ENCODE data around the gene TIGD4.
A peak's percentile ranks its signal among the peaks of the same experiment; 100 is the strongest.
"Not testable (repeated sequence)": the region's sequence is repeated elsewhere in the genome, so short reads cannot be mapped to it uniquely, and the experiment has no call there.

The TIGD4 gene

GRCh38 chr4:152784490-152785350 is 5.2 kb upstream of the TIGD4 start:
- DNase-seq = no peak
- intact Hi-C loops (cut with DNase I) = no loop called here

GRCh38 chr4:152780267-152780778 is 793 bp upstream of the TIGD4 start:
- intact Hi-C loops (cut with DNase I) = no loop called here

GRCh38 chr4:152778656-152779512 is 646 bp downstream of the TIGD4 start:
- intact Hi-C loops (cut with DNase I) = loop anchor here (5.0 kb wide), 2 partner anchors 242 to 303 kb away; partner anchors contain the start of gene FBXW7
- DNase-seq = peak in 9 of 10 donors; percentile 20 to 83 (median 33)

More at GRCh38 chr4:152780267-152780778, 793 bp upstream of the TIGD4 start:
- peak in 2 of 10 donors; percentile 71 to 73 for DNase-seq

- DNase-seq = no peak
- intact Hi-C loops (cut with DNase I) = loop anchor here (5.0 kb wide), 2 partner anchors 240 to 305 kb away; partner anchors contain the start of gene FBXW7
Measured at GRCh38 chr4:152777488-152777887, 2.0 kb downstream of the TIGD4 start.

DNA sequence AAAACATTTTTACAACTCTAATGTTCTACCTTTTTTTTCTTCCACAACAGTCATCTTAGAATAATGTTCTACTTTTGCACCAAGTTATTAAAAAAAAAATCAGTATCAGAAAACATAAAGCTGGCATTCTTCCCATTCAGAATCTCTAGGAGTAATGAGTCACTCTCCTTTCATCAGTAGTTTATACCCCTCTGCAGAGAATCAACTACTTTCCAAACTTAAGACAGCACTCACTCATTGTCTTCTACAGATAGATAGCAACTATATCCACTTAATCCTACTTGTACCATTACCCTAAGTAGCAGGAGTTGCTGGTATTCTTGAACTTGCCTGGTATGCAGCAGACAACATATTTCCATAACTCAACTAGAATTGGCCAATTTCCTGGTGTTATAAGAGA is 3.2 kb downstream of the TIGD4 start:
- no peak for DNase-seq
- intact Hi-C loops (cut with DNase I) = loop anchor here (5.0 kb wide), 2 partner anchors 239 to 306 kb away; partner anchors contain the start of gene FBXW7

- DNase-seq = no peak
- intact Hi-C loops (cut with DNase I) = no loop called here
Measured at GRCh38 chr4:152773953-152774352, 5.6 kb downstream of the TIGD4 start.

DNA sequence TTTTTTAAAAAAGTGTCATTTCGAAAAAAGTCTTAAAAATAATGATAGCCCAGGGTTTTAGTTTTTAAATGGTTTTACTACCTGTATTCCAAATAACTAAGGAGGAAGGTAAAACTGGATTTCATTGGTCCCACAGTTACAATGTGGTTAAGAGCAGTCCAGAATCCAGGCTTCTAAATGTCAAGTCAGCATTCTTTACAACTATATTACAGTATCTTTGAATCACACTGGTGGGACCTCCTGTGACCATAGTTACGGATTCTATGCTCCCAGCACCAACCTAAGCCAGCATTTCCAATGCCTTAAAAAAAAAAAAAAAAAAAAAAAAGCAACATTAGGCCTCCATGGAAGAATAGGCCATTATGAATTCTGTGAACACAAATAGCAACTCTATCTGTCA is 6.2 kb downstream of the TIGD4 start:
- no peak for DNase-seq
- intact Hi-C loops (cut with DNase I) = no loop called here

- no peak for DNase-seq
- intact Hi-C loops (cut with DNase I) = no loop called here
Measured at GRCh38 chr4:152771741-152772533, 7.6 kb downstream of the TIGD4 start.

- peak in 1 of 10 donors; percentile 72 for DNase-seq
- intact Hi-C loops (cut with DNase I) = not testable (repeated sequence)
Measured at GRCh38 chr4:152765069-152765737, 14.3 kb downstream of the TIGD4 start.

DNA sequence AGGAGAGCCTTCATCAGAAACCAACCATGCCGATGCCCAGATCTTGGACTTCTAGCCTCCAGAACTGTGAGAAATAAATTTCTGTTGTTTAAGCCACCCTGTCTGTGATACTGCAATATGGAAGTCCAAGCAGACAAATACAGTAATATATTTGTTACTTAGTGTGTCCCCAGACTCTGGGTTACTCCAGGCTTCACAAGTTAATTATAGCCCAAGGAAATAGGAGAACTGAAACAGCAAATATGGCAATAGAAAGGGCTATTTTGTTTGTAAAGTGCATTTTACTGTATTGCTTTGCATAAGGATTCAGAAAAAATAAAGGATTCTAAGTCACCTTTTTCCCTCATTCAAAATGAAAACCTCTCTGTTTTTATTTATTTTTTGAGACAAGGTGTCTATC is 15.7 kb downstream of the TIGD4 start:
- intact Hi-C loops (cut with DNase I) = no loop called here
- no peak for DNase-seq

- DNase-seq = no peak
- intact Hi-C loops (cut with DNase I) = no loop called here
Measured at GRCh38 chr4:152748619-152749018, 30.9 kb downstream of the TIGD4 start.

GRCh38 chr4:152747444-152747843 is 32.1 kb downstream of the TIGD4 start:
- no peak for DNase-seq
- intact Hi-C loops (cut with DNase I) = no loop called here

DNA sequence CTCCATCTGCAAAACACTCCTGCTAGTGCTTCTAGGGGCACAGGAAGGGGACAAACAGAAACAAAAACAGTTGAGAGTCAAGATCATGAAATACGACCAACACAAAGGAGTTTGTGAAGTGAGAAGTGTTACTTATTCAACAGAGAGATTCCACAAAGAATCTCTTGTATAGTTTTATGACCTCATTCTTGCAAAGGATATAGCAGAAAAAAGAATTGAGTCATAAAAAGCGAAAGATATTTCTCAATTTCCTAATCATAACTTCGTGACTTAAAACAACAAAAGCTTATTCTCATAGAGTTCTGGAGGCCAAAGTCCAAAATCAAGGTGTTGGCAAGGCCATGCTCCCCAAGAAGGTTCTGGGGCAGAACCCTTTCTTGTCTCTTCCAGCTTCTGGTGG is 40.7 kb downstream of the TIGD4 start:
- DNase-seq = no peak
- intact Hi-C loops (cut with DNase I) = loop anchor here (10.0 kb wide), 1 partner anchor 94 kb away; no protein-coding TSS in a partner anchor

DNA sequence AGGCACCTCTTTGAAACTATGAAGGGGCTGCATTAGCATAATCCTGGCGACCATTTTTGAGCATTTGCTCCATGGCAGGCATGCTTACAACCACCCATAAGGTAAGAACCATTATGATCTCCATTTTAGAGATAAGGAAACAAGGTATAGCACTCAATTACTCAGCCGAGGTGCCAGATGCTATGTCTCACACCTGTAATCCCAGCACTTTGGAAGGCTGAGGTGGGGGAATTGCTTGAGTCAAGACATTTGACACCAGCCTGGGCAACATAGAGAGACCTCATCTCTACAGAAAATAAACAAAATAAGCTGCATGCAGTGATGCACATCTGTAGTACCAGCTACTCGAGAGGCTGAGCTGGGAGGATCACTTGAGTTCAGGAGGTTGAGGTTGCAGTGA is 43.6 kb downstream of the TIGD4 start:
- intact Hi-C loops (cut with DNase I) = loop anchor here (2.0 to 10.0 kb wide), 2 partner anchors 91 to 235 kb away; no protein-coding TSS in a partner anchor
- DNase-seq = no peak

DNA sequence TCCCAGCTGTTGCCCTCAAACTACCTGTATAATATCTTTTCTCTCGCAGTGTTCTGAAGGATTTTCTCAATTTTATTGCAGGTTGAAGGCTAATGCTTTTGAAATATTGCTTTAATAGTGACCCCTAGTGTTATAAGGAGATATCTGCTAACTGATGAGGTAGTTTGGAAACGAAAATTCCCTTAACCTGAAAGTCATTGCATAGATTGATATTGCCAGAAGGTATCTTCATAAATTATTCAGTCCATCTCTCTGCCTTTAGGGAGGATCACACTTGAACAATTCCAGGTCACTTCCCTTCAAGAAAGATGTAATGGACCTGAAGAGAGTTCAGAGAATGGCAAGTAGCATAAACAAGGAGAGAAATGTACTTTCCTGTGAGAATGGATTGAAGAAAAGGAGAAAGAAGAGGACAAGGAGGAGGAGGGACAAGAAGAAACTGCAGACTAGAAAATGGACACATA is 44.1 kb downstream of the TIGD4 start:
- no peak for DNase-seq
- intact Hi-C loops (cut with DNase I) = loop anchor here (2.0 to 10.0 kb wide), 2 partner anchors 91 to 235 kb away; no protein-coding TSS in a partner anchor

GRCh38 chr4:152734699-152735050 is 44.9 kb downstream of the TIGD4 start:
- intact Hi-C loops (cut with DNase I) = loop anchor here (2.0 to 10.0 kb wide), 2 partner anchors 90 to 234 kb away; no protein-coding TSS in a partner anchor
- no peak for DNase-seq

GRCh38 chr4:152734015-152734698 is 45.4 kb downstream of the TIGD4 start:
- intact Hi-C loops (cut with DNase I) = loop anchor here (2.0 to 10.0 kb wide), 2 partner anchors 89 to 233 kb away; no protein-coding TSS in a partner anchor
- DNase-seq = no peak

- no peak for DNase-seq
- intact Hi-C loops (cut with DNase I) = loop anchor here (10.0 kb wide), 1 partner anchor 87 kb away; no protein-coding TSS in a partner anchor
Measured at GRCh38 chr4:152731997-152732396, 47.5 kb downstream of the TIGD4 start.

Data from posterior cingulate gyrus (tissue), 11 donors.